ENCODE data around the gene MPL.

Gene MPL

DNA sequence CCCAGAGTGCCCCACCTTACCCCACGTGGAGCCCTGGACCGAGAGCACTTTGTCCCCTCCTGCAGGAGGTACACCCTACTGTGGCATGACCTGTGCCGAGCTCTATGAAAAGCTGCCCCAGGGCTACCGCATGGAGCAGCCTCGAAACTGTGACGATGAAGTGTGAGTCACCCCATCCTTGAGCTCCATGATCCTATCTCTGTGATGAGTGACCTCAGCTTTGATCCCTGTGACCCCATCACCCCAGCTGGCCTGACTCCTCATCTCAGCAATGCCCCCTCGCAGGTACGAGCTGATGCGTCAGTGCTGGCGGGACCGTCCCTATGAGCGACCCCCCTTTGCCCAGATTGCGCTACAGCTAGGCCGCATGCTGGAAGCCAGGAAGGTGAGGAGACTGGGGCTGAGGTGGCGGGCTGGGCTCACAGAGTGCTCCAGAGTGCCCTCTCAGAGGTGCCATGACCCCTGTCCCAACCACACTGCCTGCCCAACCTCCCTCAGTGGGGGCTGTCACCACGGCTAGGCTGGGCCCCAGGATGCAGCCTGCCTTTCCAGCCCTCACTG, 16.2 kb upstream of the MPL start:
- no peak for ATAC-seq (replicated peaks; ENCODE audit: extremely low read depth, poor library complexity, severe bottlenecking)
- Mint-ChIP-seq H3K4me1 (no peaks in the 10 kb centered on the region), H3K9me3 (no peaks in the 10 kb centered on the region), H3K27ac (ENCODE audit: low read depth) (no peak overlapping the region), H3K4me3 (no peak overlapping the region), H3K27me3 (no peaks in the 10 kb centered on the region), H3K36me3 (ENCODE audit: insufficient read depth) (peaks cover under 1% of the 10 kb centered on the region)
- DNase-seq (ENCODE audit: low spot score in 2 of 2) = no peak

DNA sequence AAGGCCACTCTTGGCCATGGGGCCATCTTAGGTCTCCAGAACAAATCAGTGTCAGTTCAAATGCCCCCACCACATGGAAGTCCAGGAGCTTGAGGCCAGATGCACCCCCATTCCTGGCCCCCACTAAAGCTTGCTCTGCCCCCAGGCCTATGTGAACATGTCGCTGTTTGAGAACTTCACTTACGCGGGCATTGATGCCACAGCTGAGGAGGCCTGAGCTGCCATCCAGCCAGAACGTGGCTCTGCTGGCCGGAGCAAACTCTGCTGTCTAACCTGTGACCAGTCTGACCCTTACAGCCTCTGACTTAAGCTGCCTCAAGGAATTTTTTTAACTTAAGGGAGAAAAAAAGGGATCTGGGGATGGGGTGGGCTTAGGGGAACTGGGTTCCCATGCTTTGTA, 15.1 kb upstream of the MPL start:
- Mint-ChIP-seq H3K9me3 (no peaks in the 10 kb centered on the region), H3K27me3 (no peaks in the 10 kb centered on the region), H3K27ac (ENCODE audit: low read depth) (no peak overlapping the region), H3K4me1 (no peaks in the 10 kb centered on the region), H3K36me3 (ENCODE audit: insufficient read depth) (no peaks in the 10 kb centered on the region), H3K4me3 (no peak overlapping the region)
- no peak for ATAC-seq (replicated peaks; ENCODE audit: extremely low read depth, poor library complexity, severe bottlenecking)
- no peak for DNase-seq (ENCODE audit: low spot score in 2 of 2)

DNA sequence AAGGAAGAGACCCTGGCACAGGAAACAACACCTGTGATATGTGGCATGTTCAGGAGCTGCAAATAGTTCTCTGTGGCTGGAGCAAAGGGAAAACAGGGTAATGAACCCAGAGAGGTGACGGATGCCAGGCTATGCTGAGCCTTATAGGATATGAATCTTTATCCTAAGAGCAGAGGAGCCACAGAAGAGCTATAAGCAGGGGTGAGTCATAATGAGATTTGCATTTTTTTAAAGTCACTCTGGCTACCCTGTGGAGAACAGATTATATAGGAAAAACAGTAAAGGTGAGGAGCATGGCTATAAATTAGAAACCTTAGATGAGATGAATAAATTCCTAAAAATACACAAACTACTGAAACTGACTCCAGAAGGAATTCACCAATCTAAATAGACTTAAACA, 12.8 kb upstream of the MPL start:
- H3K27me3 Mint-ChIP-seq = peaks cover 12% of the 10 kb centered on the region
- H3K27ac Mint-ChIP-seq (ENCODE audit: low read depth) = no peak overlapping the region
- no peaks in the 10 kb centered on the region for H3K9me3 Mint-ChIP-seq
- no peak overlapping the region for H3K4me3 Mint-ChIP-seq
- no peaks in the 10 kb centered on the region for H3K4me1 Mint-ChIP-seq
- no peak for ATAC-seq (replicated peaks; ENCODE audit: extremely low read depth, poor library complexity, severe bottlenecking)
- DNase-seq (ENCODE audit: low spot score in 2 of 2) = no peak
- H3K36me3 Mint-ChIP-seq (ENCODE audit: insufficient read depth) = no peaks in the 10 kb centered on the region

DNA sequence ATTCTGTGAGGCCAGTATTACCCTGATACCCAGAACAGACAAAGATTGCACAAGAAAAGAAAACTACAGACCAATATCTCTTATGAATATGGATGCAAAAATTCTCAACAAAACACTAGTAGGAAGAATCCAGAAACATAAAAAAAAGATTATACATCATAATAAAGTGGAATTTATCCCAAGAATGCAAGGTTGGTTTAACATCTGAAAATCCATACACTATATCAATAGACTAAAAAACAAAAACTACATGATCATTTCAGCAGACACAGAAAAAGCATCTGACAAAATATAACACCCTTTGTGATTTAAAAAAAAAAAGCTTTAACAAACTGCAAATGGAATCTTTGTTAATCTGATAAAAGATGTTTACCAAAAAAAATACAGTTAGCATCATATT, 12.2 kb upstream of the MPL start:
- H3K27me3 Mint-ChIP-seq = peaks cover 12% of the 10 kb centered on the region
- no peak overlapping the region for H3K27ac Mint-ChIP-seq (ENCODE audit: low read depth)
- no peaks in the 10 kb centered on the region for H3K36me3 Mint-ChIP-seq (ENCODE audit: insufficient read depth)
- no peaks in the 10 kb centered on the region for H3K9me3 Mint-ChIP-seq
- ATAC-seq (replicated peaks; ENCODE audit: extremely low read depth, poor library complexity, severe bottlenecking) = no peak
- H3K4me1 Mint-ChIP-seq = no peaks in the 10 kb centered on the region
- no peak for DNase-seq (ENCODE audit: low spot score in 2 of 2)
- no peak overlapping the region for H3K4me3 Mint-ChIP-seq

DNA sequence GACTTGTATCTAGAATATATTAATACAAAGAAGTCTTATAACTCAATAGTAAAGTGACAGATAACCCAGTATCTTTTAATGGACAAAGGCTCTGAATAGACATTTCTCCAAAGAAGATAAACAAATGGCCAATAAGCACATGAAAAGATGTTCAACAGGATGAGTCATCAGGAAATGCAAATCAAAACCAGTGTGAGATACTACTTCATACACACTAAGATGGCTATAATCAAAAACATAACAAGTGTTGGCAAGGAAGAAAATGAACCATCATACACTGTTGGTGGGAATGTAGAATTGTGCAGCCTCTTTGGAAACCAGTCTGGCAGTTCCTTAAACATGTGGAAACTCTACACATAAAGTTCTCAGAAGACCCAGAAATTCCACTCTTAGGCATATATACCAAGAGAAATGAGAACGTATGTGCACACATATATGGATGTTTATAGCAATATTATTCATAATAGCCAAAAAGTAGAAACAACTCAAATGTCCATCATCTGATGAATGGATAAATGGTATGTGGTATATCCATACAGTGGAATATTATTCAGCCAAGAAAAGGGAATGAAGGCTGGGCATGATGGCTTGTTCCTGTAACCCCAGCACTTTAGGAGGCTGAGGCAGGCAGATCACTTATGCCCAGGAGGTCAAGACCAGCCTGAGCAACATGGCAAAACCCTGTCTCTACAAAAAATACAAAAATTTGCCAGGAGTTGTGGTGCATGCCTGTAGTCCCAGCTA, 9.9 kb upstream of the MPL start:
- DNase-seq (ENCODE audit: low spot score in 2 of 2) (no peak), ATAC-seq (replicated peaks; ENCODE audit: extremely low read depth, poor library complexity, severe bottlenecking) (no peak)
- no peaks in the 10 kb centered on the region for H3K36me3 Mint-ChIP-seq (ENCODE audit: insufficient read depth)
- H3K4me3 Mint-ChIP-seq = no peak overlapping the region
- H3K27ac Mint-ChIP-seq (ENCODE audit: low read depth) = no peak overlapping the region
- no peaks in the 10 kb centered on the region for H3K4me1 Mint-ChIP-seq
- H3K27me3 Mint-ChIP-seq = peaks cover 12% of the 10 kb centered on the region
- no peaks in the 10 kb centered on the region for H3K9me3 Mint-ChIP-seq

DNA sequence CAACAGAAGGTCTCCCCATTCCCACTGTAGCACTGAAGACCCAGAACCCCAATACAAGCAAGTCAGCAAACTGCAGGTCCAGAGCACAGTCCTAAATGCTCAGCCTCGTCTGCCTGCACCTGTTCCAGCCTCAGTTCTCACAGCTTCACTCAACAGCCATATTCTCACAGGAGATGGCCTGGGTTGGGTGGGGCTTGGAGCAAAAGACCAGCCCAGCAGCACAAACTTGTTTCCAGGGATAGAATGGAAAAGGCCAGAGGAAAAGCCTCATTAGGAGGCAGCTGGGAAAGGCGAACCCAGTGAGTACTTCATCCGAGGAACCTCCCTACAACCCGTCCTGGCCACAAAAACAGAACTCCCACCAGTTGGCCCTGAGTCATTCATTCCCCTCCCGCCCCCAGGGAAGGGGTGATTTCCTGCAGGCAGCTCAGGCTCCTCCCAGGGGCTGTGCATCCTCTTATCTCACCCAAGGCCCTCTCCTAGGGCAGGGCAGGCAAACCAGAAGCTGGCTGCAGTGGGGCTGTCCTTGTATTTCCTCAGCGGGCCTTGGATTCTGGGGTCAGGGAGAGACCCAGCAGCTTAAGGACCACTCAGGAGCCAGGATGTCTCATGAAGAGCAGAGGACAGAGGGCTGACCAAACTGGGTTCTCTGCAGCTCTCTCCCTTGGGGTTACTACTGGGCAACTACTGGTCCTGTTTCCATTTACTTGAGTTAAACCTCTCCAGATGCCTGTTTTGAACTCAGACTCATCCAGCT, 7.4 kb upstream of the MPL start:
- ATAC-seq (replicated peaks; ENCODE audit: extremely low read depth, poor library complexity, severe bottlenecking) (no peak), DNase-seq (ENCODE audit: low spot score in 2 of 2) (no peak)
- Mint-ChIP-seq H3K4me3 (no peak overlapping the region), H3K36me3 (ENCODE audit: insufficient read depth) (no peaks in the 10 kb centered on the region), H3K27ac (ENCODE audit: low read depth) (no peak overlapping the region), H3K4me1 (no peaks in the 10 kb centered on the region), H3K27me3 (peaks cover 12% of the 10 kb centered on the region), H3K9me3 (no peaks in the 10 kb centered on the region)

DNA sequence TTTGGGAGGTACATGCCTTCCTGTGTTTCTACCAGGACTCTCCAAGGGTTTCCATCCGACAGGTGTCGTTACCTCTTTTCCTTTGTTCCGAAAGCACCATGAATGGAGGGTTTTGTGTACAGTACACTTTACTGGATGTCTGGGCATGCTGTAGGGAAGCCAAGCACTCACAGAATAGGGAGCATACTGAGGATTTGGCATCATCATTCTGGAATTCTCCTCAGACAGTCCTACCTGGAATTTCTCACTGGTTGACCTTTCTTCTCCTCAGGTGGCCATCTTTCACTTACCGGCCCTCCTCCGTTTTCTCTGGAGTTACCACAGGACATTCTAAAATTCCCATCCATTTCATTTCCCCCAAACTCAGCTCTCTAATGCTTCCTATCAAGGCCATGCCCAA, 5.9 kb upstream of the MPL start:
- H3K27me3 Mint-ChIP-seq = peaks cover 12% of the 10 kb centered on the region
- H3K27ac Mint-ChIP-seq (ENCODE audit: low read depth) = no peak overlapping the region
- ATAC-seq (replicated peaks; ENCODE audit: extremely low read depth, poor library complexity, severe bottlenecking) = no peak
- H3K36me3 Mint-ChIP-seq (ENCODE audit: insufficient read depth) = no peaks in the 10 kb centered on the region
- no peak for DNase-seq (ENCODE audit: low spot score in 2 of 2)
- no peaks in the 10 kb centered on the region for H3K4me1 Mint-ChIP-seq
- no peak overlapping the region for H3K4me3 Mint-ChIP-seq
- H3K9me3 Mint-ChIP-seq = no peaks in the 10 kb centered on the region

DNA sequence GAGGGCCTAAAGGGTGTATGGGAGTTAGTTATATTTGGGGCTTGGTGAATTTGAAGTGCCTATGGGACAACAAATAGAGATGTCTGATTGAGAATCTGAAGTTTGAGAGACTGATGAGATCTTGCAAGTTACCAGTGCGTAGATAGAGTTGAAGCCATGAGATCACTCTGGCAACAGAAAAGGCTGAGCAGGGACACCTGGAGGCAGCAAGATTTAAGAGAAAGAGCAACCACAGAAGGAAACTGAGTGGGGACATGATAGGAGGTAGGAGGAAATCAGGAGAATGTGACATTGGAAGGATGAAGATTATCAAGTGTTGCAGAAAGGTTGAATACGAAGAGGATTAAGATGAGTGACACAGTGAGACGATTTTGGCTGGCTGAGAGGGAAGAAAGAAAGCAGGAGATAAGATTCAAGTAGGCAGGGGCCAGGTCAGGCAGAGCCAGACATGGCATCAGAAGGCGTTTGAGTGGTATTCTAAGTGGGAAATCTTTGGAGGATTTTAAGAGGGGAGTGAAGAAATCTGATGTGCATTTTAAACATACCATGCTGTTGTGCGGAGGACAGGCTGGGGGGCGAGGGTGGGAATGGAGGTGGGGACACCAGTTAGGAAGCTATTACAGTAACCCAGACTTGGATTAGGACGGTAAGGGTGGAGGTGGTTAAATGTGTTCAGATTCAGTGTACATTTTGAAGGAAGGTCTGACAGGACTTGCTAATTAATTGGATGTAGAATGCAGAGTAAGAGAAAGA, 3.0 kb upstream of the MPL start:
- no peaks in the 10 kb centered on the region for H3K36me3 Mint-ChIP-seq (ENCODE audit: insufficient read depth)
- no peaks in the 10 kb centered on the region for H3K4me1 Mint-ChIP-seq
- H3K27ac Mint-ChIP-seq (ENCODE audit: low read depth) = no peak overlapping the region
- no peak for DNase-seq (ENCODE audit: low spot score in 2 of 2)
- H3K9me3 Mint-ChIP-seq = no peaks in the 10 kb centered on the region
- H3K4me3 Mint-ChIP-seq = no peak overlapping the region
- H3K27me3 Mint-ChIP-seq = no peaks in the 10 kb centered on the region
- ATAC-seq (replicated peaks; ENCODE audit: extremely low read depth, poor library complexity, severe bottlenecking) = no peak

DNA sequence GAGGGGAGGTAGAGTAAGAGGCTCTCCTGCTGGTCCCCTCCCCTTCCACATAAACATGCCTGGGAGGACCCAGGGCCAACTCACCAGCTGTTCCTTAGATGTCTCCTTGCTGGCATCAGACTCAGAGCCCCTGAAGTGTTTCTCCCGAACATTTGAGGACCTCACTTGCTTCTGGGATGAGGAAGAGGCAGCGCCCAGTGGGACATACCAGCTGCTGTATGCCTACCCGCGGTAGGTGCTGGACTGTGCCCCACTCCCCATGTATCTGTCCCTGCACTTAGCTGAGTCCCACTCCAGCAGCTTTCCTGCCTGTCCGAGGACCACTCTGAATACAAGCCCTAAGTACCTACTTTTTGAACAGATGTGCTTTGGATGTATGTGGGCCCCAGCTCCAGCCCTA, 383 bp downstream of the MPL start:
- ATAC-seq (replicated peaks; ENCODE audit: extremely low read depth, poor library complexity, severe bottlenecking) (no peak), DNase-seq (ENCODE audit: low spot score in 2 of 2) (no peak)
- no peak overlapping the region for H3K4me3 Mint-ChIP-seq
- H3K36me3 Mint-ChIP-seq (ENCODE audit: insufficient read depth) = peaks cover 2% of the 10 kb centered on the region
- H3K27me3 Mint-ChIP-seq = no peaks in the 10 kb centered on the region
- H3K27ac Mint-ChIP-seq (ENCODE audit: low read depth) = no peak overlapping the region
- H3K9me3 Mint-ChIP-seq = no peaks in the 10 kb centered on the region
- no peaks in the 10 kb centered on the region for H3K4me1 Mint-ChIP-seq

DNA sequence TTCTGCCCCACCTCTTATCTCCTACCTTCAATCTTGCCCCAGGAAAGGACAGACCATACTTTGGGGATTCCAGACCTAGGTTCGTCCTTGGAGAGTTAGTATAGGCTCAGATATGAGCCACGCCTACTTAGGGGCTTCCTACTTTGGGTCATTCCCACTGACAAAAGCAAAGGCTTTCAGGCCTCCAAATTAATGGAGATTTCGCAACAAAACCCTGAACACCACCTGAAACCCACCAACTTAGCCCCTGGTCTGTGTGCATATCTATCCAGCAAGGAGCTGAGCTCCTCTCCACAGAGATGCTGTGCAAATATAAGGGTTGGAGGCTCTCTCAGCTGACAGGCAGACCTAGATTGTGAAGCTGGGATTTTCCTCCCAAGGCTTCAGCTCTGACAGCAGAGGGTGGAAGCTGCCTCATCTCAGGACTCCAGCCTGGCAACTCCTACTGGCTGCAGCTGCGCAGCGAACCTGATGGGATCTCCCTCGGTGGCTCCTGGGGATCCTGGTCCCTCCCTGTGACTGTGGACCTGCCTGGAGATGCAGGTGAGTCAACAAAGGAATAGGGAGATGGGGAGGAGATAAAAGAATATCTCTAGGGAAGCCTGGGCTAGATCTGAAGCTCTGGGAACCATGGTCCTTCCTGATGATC, 2.1 kb downstream of the MPL start:
- no peaks in the 10 kb centered on the region for H3K27me3 Mint-ChIP-seq
- peaks cover 2% of the 10 kb centered on the region for H3K36me3 Mint-ChIP-seq (ENCODE audit: insufficient read depth)
- H3K27ac Mint-ChIP-seq (ENCODE audit: low read depth) = no peak overlapping the region
- H3K4me1 Mint-ChIP-seq = no peaks in the 10 kb centered on the region
- no peak overlapping the region for H3K4me3 Mint-ChIP-seq
- no peaks in the 10 kb centered on the region for H3K9me3 Mint-ChIP-seq
- no peak for DNase-seq (ENCODE audit: low spot score in 2 of 2)
- no peak for ATAC-seq (replicated peaks; ENCODE audit: extremely low read depth, poor library complexity, severe bottlenecking)

DNA sequence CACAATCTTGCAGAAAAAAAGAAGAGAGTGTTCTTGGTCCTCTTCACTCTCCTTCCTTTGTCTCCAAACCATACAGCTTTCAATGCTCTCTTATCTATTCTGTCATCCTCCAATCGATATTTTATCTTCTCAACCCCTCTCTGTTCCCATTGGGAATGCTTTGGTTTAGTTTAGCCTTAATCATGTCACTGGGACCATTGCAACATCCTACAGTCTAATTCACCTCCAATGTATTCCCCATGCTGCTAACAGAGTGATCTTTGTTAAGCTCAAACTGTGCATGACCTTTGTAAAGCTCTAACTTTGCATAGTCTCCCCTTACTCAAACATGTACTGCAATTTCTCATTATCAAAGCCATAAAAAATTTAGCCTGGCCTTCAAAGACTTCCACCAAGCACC, 2.9 kb downstream of the MPL start:
- H3K27ac Mint-ChIP-seq (ENCODE audit: low read depth) = no peak overlapping the region
- no peaks in the 10 kb centered on the region for H3K27me3 Mint-ChIP-seq
- ATAC-seq (replicated peaks; ENCODE audit: extremely low read depth, poor library complexity, severe bottlenecking) = no peak
- no peaks in the 10 kb centered on the region for H3K4me1 Mint-ChIP-seq
- H3K4me3 Mint-ChIP-seq = no peak overlapping the region
- no peak for DNase-seq (ENCODE audit: low spot score in 2 of 2)
- H3K9me3 Mint-ChIP-seq = no peaks in the 10 kb centered on the region
- H3K36me3 Mint-ChIP-seq (ENCODE audit: insufficient read depth) = peaks cover 2% of the 10 kb centered on the region

DNA sequence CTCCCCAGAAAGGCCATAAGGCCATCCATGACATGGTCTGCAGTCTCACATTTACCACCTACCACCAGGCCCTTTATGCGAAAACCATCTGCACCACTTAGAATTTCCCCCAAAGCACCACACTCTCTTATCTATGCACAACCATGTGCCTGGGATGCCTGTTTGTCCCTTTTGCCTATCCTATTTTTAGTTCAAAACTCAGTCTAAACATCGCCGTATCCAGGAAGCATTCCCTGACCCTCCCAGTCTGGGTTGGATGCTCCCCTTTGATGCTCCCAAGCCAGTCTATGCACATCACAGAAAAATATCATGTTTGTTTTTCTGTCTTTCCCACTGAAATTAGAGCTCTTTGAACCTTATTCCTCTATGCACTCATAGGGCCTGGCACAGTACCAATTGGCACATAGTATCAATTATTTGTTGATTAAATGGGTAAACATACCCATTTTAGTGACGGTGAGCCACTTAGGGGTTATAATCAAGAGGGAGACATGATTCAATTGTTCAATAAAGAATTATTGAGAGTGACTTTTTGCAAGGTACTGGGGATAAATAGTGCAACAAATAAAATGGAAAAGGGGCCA, 6.7 kb downstream of the MPL start:
- Mint-ChIP-seq H3K4me1 (peaks cover 2% of the 10 kb centered on the region), H3K9me3 (no peaks in the 10 kb centered on the region), H3K36me3 (ENCODE audit: insufficient read depth) (peaks cover 2% of the 10 kb centered on the region), H3K27ac (ENCODE audit: low read depth) (no peak overlapping the region), H3K4me3 (no peak overlapping the region), H3K27me3 (no peaks in the 10 kb centered on the region)
- no peak for DNase-seq (ENCODE audit: low spot score in 2 of 2)
- ATAC-seq (replicated peaks; ENCODE audit: extremely low read depth, poor library complexity, severe bottlenecking) = no peak
